GM18508 (cell line): ENCODE data around the gene FAR2.
"Not testable (repeated sequence)": the region's sequence is repeated elsewhere in the genome, so short reads cannot be mapped to it uniquely, and the experiment has no call there.

Experiments
- ATAC-seq: cut with Tn5 transposase; IDR thresholded peaks from one replicate; pipeline ENCODE4 v1.9.1; 2021; ENCODE audit warnings: moderate number of reproducible peaks; ENCODE audit not compliant: insufficient read depth, unreplicated experiment

Gene FAR2

DNA sequence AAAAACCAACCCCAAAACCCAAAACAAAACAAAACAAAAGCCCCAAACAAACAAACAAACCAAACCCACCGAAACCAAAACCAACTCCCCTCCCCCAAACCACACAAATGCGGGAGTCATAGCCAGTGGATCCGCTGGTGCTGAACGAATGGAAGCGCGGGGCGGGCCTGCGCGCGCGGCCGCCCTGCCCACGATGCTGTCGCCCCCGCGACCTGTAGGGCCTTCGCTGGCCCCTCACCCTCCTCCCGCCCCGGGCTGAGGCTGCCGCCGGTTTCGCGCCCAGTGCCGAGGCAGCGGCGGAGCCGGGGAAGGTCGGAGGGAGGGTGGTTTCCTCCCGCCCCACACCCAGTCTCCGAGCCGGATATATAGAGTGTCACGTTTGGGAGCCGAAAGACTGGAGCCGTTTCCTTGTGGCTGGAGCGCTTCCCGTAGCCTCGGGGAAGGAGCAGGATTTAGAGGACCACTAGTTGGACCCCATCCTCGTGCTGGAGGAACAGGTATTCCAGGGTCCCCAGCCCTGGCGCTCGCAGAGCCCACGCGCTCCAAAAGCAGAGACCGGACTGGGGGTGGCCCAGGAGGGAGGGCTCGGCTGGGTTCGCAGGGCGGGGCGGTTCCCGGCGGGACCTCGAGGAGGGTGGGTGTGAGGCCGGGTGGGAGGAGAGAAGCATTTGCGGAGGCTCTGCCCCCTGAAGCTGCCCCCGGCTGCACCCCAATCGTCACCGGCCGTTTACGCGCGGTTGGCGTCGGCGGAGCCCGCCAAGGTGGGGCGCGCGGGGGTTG lies at the start of gene FAR2:
Gene FAR2 (plus strand): TSS at position 368 of the 780 bp plus-strand sequence. CDS start 121,172 bp downstream, outside the sequence.
- peak; percentile 26 for ATAC-seq

- ATAC-seq: no peak
Measured at GRCh38 chr12:29102741-29103140, 46.3 kb upstream of the FAR2 start.

DNA sequence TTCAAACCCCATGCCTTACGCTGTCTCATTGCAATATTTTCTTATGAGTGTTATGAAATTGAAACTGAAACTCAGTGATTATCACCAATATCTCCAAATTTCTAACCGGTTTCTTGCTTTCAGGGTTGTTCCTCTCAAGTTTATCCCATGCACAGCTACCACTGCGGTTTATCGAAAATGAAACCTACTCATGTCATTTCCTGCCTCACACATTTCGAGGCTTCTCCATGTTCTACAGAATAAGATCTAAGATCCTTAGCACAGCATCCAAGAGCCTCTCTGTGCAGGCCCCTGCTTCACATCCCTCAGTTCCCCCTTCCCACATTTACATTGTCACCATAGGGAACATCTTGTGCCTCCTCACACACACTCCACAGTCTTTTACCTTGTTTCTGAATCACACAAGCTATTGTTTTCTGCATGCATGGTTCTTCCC lies 45.5 kb upstream of the FAR2 start:
- ATAC-seq: peak; percentile 95

DNA sequence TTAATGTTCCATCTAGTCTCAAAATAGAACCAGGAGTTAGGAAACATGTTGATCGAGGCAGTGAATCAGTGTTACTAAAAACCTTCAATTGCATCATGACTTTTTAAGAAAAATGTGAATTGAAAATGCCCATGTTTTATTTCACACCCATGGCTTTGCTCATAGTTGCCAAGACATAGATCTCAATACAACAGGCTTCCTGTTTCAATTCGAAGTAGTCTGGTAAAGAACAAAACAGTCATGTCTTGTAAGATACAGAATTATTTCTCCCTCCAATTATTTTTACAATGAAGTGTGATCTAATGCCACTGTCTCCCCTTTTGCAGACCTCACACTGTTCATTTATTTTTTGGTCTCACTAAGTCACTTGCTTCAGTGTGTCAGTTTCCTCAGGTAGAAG lies 44.6 kb upstream of the FAR2 start:
- no peak for ATAC-seq

- ATAC-seq: no peak
Measured at GRCh38 chr12:29110506-29111442, 38.3 kb upstream of the FAR2 start.

DNA sequence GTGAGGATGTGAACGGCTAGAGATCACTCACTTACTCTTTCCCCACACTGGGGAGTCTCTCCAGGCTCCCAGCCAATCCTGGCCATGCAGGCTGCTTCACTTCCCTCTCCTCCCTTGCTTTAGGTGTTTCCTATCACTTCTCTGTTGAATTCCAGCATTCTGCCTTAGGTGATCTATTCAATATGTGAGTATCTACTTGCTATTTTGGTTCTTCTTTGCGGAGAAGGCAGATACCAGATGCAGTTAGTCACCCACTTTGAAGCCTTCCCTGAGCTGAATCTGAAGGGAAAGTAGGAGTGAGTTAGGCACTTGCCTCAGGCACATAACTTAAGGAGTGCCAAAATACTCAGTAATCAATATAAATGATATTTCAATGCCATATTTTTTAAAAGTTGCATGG lies 36.0 kb upstream of the FAR2 start:
- no peak for ATAC-seq

GRCh38 chr12:29116414-29116813 lies 32.7 kb upstream of the FAR2 start:
- ATAC-seq: no peak

DNA sequence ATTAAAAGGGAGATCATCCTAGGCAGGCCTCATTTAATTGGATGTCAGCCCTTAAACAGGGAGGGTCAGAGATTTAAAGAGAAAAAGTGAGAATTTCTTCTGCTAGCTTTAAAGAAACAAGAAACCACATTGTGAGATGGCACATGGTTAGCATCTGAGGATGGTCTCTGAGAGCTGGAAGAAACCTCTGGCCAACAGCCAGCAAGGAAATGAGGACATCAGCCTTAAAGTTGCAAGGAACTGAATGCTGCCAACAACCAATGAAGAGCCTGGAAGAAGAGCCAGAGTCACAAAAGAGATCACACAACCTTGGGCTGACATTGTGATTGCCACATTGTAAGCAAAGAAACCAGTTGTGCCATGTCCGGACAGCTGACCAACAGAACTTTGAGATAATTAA lies 17.5 kb upstream of the FAR2 start:
- ATAC-seq: no peak

DNA sequence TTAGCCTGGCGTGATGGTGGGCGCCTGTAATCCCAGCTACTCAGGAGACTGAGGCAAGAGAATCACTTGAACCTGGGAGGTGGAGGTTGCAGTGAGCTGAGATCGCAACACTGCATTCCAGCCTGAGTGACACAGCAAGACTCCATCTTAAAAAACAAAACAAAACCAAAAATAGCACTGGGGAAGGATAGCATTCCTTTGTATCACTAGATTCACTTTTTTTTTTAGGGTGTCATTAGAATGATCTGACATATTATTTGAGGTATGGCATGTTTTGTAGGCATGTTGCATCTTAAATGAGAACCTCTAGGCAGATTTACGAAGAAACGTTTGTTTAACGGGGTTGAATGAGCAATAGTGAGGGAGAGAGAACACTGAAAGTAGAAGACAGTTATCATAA lies 16.8 kb upstream of the FAR2 start:
- ATAC-seq: no peak

- ATAC-seq: no peak
Measured at GRCh38 chr12:29133181-29133580, 15.9 kb upstream of the FAR2 start.

DNA sequence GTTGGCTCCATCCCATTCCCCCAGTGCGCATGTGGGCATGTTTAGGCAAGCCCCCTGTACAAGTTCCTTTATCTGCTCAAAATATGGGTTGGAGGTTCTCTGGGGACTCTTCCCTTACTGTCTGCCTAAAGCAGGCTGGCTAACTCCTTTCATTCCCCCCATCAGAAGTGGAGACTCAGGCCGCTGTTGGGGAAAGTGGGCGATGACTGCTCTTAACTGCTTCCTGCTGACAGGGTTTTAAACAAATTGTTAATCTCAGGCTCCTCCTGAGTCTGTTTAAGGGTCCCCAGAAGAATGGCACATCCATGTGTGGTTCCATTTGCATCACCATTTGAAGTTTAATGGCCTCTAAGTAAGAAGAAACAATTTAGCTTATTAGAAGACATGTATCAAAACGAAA lies 15.4 kb upstream of the FAR2 start:
- no peak for ATAC-seq

- not testable (repeated sequence) for ATAC-seq
Measured at GRCh38 chr12:29138256-29138655, 10.8 kb upstream of the FAR2 start.

DNA sequence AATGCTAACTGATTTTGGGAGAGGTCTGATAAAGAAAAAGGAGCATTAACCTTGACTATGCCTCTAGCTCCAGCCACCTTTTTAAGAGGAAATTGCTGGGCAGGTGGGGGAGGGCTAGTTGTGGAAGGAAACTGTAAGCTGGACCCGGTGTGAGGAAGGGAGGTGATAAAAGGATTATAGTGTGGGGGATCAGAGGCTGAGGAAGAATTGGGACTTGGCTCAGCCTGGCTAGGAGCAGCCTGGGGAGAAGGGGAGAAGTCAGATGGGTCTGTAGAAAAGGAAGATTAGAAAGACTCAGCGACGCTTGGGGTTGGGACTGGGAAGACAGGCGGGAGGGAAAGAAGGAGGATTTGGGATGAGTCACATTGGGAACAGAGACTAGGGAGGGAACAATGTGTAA lies 10.2 kb upstream of the FAR2 start:
- not testable (repeated sequence) for ATAC-seq

GRCh38 chr12:29145372-29146170 lies 3.5 kb upstream of the FAR2 start:
- no peak for ATAC-seq

DNA sequence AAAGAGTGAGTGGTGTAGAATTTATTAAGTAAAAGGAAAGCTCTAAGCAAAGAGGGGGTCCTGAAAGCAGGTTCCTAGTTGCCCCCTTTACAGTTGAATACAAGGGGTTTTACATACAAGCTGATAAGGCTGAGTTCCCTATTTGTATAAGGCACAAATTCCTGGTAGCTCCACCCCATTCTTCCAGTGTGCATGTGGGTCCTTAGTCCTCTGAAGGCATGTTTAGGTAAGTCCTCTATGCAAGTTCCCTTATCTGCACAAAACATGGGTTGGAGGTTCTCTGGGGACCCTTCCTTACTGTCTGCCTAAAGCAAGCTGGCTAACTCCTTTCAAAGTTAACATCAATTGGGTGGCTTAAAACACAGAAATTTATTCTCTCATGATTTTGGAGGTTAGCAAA lies 2.9 kb upstream of the FAR2 start:
- ATAC-seq: no peak

GRCh38 chr12:29147731-29148595 lies 1.1 kb upstream of the FAR2 start:
- ATAC-seq: no peak

DNA sequence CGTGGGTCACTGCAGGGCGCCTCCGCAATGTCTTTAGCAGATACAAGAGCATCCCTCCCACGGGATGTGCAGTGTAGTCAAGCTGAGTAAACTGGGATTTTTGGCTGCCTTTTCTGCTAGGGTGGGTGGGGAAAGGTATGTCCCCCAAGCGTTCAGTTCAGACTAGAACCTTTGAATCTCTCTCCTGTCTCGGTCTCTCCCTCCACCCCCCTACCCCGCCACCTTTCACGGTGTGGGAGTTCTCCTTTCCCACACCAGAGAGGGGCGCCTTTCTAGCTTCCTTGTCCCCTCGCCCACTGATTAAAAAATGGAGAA lies 525 bp upstream of the FAR2 start:
- no peak for ATAC-seq

DNA sequence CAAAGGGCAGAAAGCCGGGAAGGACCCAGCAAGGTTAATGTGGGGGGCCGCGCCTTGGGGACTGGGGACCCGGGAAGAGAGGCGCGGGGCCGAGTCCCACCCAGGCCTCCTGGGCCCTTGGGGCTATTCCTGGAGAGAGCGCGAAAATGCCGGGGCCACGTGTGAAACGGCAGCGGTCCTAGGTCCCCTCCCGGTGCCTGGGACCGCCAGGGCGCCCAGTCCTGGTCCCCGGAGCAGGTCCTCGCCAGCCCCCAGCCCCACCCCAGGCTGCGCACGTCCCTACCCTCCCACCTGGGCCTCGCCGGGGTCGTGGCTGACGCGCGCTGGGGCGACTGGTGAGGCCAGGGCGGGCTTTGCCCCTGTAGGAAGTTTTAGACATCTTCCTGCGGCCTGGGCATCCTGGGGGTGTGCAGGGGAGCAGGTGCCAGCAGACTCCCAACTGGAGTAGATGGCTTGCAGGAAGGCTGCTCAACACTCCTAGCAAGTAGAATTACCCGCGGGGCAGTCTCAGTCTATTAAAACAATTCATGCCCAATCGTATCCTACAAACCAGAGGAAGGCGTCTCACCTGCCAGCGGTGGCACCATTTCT lies 708 bp downstream of the FAR2 start:
- ATAC-seq: no peak

- ATAC-seq: no peak
Measured at GRCh38 chr12:29150462-29150861, 1.4 kb downstream of the FAR2 start.
